ENCODE data around the gene CRBN. TPM values are rescaled to one million over a fixed set of nuclear protein-coding genes. Genes with fewer than 3 reads are reported as not detected.

Gene CRBN
- total and polyA plus RNA-seq, 2 of the 13 experiments (the other 11 are each of a cell fraction or from before 2014, with no cell fraction given) = 30.8 to 36.1 TPM

GRCh38 chr3:3179407-3180094 lies at the start of gene CRBN (continued):
- peak; percentile 68; the same call in 1 of the 2 replicates for TF ChIP-seq MTA1 (CRISPR knock-in tag; IDR thresholded peaks at IDR 0.05; ENCODE audit: borderline replicate concordance)
- peak; percentile 37; the same call in 1 of the 2 replicates for TF ChIP-seq NFYB (CRISPR knock-in tag; IDR thresholded peaks at IDR 0.05)
- peak; percentile 99 for TF ChIP-seq HDAC1 (CRISPR knock-in tag; IDR thresholded peaks at IDR 0.05)
- TF ChIP-seq ZBTB39 (CRISPR knock-in tag; IDR thresholded peaks at IDR 0.05) = no peak; the same call in 1 of the 2 replicates
- peak; percentile 68; the same call in 1 of the 2 replicates for TF ChIP-seq ZNF691 (CRISPR knock-in tag; IDR thresholded peaks at IDR 0.05; ENCODE audit: borderline replicate concordance, low read depth)
- TF ChIP-seq MLXIP (CRISPR knock-in tag; IDR thresholded peaks at IDR 0.05; ENCODE audit: borderline replicate concordance) = no peak
- no peak for TF ChIP-seq RORA (CRISPR knock-in tag; IDR thresholded peaks at IDR 0.05)
- no peak for TF ChIP-seq PHF21A (CRISPR knock-in tag; IDR thresholded peaks at IDR 0.05)
- TF ChIP-seq ZFP91 (CRISPR knock-in tag; IDR thresholded peaks at IDR 0.05; ENCODE audit: borderline replicate concordance) = peak; percentile 96
- 0 out of 2 replicates have a peak, but pooled peaks have one; percentile 26 for TF ChIP-seq CREM (IDR thresholded peaks at IDR 0.05)
- TF ChIP-seq CREM (CRISPR knock-in tag; IDR thresholded peaks at IDR 0.05) = no peak
- peak; percentile 58; the same call in 1 of the 2 replicates for TF ChIP-seq ZSCAN29 (CRISPR knock-in tag; conservative IDR thresholded peaks at IDR 0.05)
- TF ChIP-seq CBX1 (IDR thresholded peaks at IDR 0.05; ENCODE audit: low read depth) = peak; percentile 80
- no peak for TF ChIP-seq ZNF235 (CRISPR knock-in tag; IDR thresholded peaks at IDR 0.05; ENCODE audit: borderline replicate concordance)
- TF ChIP-seq SUZ12 (IDR thresholded peaks at IDR 0.05; ENCODE audit: low read depth, low read length) = peak; percentile 40
- TF ChIP-seq ZBTB42 (CRISPR knock-in tag; IDR thresholded peaks at IDR 0.05) = no peak
- TF ChIP-seq ZNF780A (CRISPR knock-in tag; IDR thresholded peaks at IDR 0.05) = 0 out of 2 replicates have a peak, but pooled peaks have one; percentile 56
- TF ChIP-seq ZNF230 (CRISPR knock-in tag; IDR thresholded peaks at IDR 0.05) = peak; percentile 96; the same call in 1 of the 2 replicates
- TF ChIP-seq SALL2 (CRISPR knock-in tag; IDR thresholded peaks at IDR 0.05) = peak; percentile 97
- TF ChIP-seq TBL1XR1 (IDR thresholded peaks at IDR 0.05; ENCODE audit: borderline replicate concordance, low read length, partially characterized antibody) = peak; percentile 48
- TF ChIP-seq ZNF414 (CRISPR knock-in tag; IDR thresholded peaks at IDR 0.05) = peak; percentile 87

All from HepG2 (cell line).